ENCODE results near the gene RGS6.

DNA sequence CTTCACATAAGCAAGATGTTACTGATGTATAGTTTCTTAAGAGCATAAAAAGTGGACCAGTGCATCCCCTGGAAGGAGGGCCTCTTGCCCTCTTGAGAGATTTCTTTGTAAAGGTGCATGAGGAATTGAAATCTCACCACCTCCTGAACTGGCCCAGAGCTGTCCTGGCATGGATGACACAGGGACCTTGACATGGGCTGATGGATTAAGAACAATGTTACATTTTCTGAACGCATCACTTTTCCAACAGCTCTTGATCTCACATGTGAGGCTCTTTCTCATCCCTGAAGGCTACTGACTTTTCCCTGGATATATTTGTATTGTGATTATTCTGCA is 360.4 kb downstream of the RGS6 start:
- TF ChIP-seq GATA2 (IDR thresholded peaks at IDR 0.05; ENCODE audit: low read depth, low read length) (no peak), GATA3 (IDR thresholded peaks at IDR 0.05; ENCODE audit: low read depth, low read length) (no peak)
